ENCODE results near the gene ZNF625. TPM values are rescaled to one million over a fixed set of nuclear protein-coding genes. Genes with fewer than 3 reads are reported as not detected.

ZNF625 gene
- polyA plus RNA-seq, 1 of the 3 experiments (the other 2 are of a cell fraction): 1.9 TPM

DNA sequence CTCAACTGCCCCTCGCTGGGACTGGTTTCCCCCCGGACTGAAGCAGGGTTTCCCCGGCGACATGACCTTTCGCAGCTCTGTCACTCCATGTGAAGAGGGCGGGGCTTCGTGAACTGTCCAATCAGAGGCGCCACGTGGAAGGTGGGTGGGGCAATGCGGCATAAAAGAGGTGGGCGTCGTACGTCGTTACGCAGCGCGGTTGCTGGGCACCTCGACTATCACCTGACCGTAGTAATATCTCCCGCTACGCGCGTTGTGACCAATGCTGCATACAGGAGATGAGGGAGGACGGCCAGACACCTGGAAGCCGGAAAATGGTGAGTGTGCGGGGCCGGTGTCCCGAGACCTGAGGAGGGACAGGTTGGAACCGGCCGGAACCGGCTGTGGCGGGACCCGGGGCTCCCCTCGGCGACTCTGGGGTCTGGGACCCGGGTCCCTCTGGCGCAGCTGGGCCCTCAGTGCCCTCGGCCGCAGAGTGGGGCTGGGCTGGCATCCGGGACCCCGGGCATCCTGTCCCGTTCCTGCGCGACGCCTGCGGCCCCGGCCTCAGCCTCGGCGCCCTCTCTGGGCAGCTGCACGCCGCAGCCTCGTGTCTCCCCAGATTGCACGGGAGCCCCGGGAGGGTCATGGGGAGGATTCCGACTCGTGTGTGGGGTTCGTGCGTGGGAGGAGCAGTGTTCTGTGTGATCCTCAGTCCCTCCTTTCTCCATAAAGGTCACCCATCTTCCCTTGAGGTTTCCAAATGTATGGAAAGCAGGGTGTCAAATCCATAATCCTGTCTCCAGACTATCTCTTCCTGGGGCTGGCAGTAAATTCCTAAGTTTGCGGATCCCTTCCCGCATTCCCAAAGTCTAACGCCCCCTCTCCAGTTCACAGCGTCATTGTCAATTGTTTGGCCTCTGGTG lies 38.5 kb upstream of the ZNF625 start:
- no peak overlapping the region for H2AFZ ChIP-seq (ENCODE audit: low read depth)
- no peaks in the 10 kb centered on the region for H4K20me1 ChIP-seq (ENCODE audit: insufficient read depth)
- TF ChIP-seq, protein P1, sequence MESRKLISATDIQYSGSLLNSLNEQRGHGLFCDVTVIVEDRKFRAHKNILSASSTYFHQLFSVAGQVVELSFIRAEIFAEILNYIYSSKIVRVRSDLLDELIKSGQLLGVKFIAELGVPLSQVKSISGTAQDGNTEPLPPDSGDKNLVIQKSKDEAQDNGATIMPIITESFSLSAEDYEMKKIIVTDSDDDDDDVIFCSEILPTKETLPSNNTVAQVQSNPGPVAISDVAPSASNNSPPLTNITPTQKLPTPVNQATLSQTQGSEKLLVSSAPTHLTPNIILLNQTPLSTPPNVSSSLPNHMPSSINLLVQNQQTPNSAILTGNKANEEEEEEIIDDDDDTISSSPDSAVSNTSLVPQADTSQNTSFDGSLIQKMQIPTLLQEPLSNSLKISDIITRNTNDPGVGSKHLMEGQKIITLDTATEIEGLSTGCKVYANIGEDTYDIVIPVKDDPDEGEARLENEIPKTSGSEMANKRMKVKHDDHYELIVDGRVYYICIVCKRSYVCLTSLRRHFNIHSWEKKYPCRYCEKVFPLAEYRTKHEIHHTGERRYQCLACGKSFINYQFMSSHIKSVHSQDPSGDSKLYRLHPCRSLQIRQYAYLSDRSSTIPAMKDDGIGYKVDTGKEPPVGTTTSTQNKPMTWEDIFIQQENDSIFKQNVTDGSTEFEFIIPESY (IDR thresholded peaks at IDR 0.05; ENCODE audit: borderline replicate concordance, low read depth): no peak
- peak; percentile 46; the same call in 1 of the 2 replicates for TF ChIP-seq MXI1 (IDR thresholded peaks at IDR 0.05; ENCODE audit: low read depth, low read length)
- no peak overlapping the region for H3K9ac ChIP-seq
- DNase-seq: peak; percentile 91
- ChIA-PET CTCF (interaction anchor here (0.9 to 1.0 kb wide), 2 partner anchors 135 kb away, joined by 3 to 4 read pairs; no protein-coding TSS in a partner anchor), POLR2A (interaction anchor here (0.7 to 1.5 kb wide), 3 partner anchors 138 to 428 kb away, joined by 3 to 4 read pairs (median 3); partner anchors contain the start of genes ZNF441 and ZNF563)
- WGBS (ENCODE audit: low lambda C conversion rate): 27% methylated on average over 33 of the region's 62 CpGs
- no peak overlapping the region; the same call in 1 of the 2 replicates for H3K4me2 ChIP-seq
- peaks cover 0 to 24% of the 10 kb centered on the region in 2 experiments for H3K36me3 ChIP-seq (replicated peaks in 1 of 2; ENCODE audit: control insufficient read depth in 1 of 2, insufficient read depth in 2 of 2, low read length in 1 of 2)
- H3F3A ChIP-seq (replicated peaks; ENCODE audit: insufficient read depth): peaks cover 4% of the 10 kb centered on the region
- H3K4me1 ChIP-seq (ENCODE audit: control insufficient read depth in 1 of 2, insufficient read depth in 2 of 2, low read depth in 1 of 2, low read length in 1 of 2): no peaks in the 10 kb centered on the region; a peak in 1 of 4 replicates
- H3K9me3 ChIP-seq: peaks cover 12% of the 10 kb centered on the region; the same call in 1 of the 2 replicates
- no peaks in the 10 kb centered on the region for H3K27me3 ChIP-seq (ENCODE audit: insufficient read depth)
- no peaks in the 10 kb centered on the region for H3K9me2 ChIP-seq
- H3K4me3 ChIP-seq (ENCODE audit: low read depth in 2 of 2, low read length in 1 of 2): peak overlapping the region in 1 of 2 experiments; percentile 44; a peak in 2 of 4 replicates
- H3K79me2 ChIP-seq (ENCODE audit: insufficient read depth): no peaks in the 10 kb centered on the region
- peak overlapping the region in 1 of 2 experiments; percentile 51; a peak in 1 of 4 replicates for H3K27ac ChIP-seq (ENCODE audit: low read depth in 2 of 2, low read length in 1 of 2)

DNA sequence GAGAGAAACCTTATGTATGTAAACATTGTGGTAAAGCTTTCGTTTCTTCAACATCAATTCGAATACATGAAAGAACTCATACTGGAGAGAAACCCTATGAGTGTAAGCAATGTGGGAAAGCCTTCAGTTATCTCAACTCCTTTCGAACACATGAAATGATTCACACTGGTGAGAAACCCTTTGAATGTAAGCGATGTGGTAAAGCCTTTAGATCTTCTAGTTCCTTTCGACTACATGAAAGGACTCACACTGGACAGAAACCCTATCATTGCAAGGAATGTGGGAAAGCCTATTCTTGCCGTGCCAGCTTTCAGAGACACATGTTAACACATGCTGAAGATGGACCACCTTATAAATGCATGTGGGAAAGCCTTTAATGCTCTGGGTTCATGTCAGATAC lies 31.1 kb upstream of the ZNF625 start:
- TF ChIP-seq RCOR1 (IDR thresholded peaks at IDR 0.05; ENCODE audit: low read length) (no peak), FOXM1 (IDR thresholded peaks at IDR 0.05; ENCODE audit: low read depth) (no peak), FOXJ3 (CRISPR knock-in tag; IDR thresholded peaks at IDR 0.05) (no peak), GATA2 (CRISPR knock-in tag; IDR thresholded peaks at IDR 0.05) (no peak), MEF2A (IDR thresholded peaks at IDR 0.05; ENCODE audit: borderline replicate concordance, low read depth) (no peak), EP300 (IDR thresholded peaks at IDR 0.05; ENCODE audit: borderline replicate concordance in 1 of 2, low read depth in 1 of 2, low read length in 1 of 2) (no peak), JUND (IDR thresholded peaks at IDR 0.05) (no peak), RAD21 (IDR thresholded peaks at IDR 0.05; ENCODE audit: low read length) (no peak), PBX3 (IDR thresholded peaks at IDR 0.05) (no peak), SMC3 (IDR thresholded peaks at IDR 0.05; ENCODE audit: low read depth, low read length) (no peak)
- H3K9ac ChIP-seq: no peak overlapping the region
- H4K20me1 ChIP-seq (ENCODE audit: insufficient read depth): no peaks in the 10 kb centered on the region
- H3K4me2 ChIP-seq: no peak overlapping the region
- H3K9me2 ChIP-seq: no peaks in the 10 kb centered on the region
- peaks cover 43% of the 10 kb centered on the region; the same call in 1 of the 2 replicates for H3K9me3 ChIP-seq
- DNase-seq: no peak
- H3K27me3 ChIP-seq (ENCODE audit: insufficient read depth): no peaks in the 10 kb centered on the region
- H3K4me1 ChIP-seq (ENCODE audit: control insufficient read depth in 1 of 2, insufficient read depth in 2 of 2, low read depth in 1 of 2, low read length in 1 of 2): no peaks in the 10 kb centered on the region
- H3K27ac ChIP-seq (ENCODE audit: low read depth in 2 of 2, low read length in 1 of 2): no peak overlapping the region
- 93% methylated on average over 6 of the region's 6 CpGs for WGBS (ENCODE audit: low lambda C conversion rate)
- H3K36me3 ChIP-seq (replicated peaks in 1 of 2; ENCODE audit: control insufficient read depth in 1 of 2, insufficient read depth in 2 of 2, low read length in 1 of 2): peaks cover 30 to 81% of the 10 kb centered on the region in 2 experiments
- H3K4me3 ChIP-seq (ENCODE audit: low read depth in 2 of 2, low read length in 1 of 2): peak overlapping the region in 1 of 2 experiments; percentile 1; a peak in 1 of 4 replicates
- CTCF ChIA-PET: no interaction called here
- POLR2A ChIA-PET: no interaction called here
- H3K79me2 ChIP-seq (ENCODE audit: insufficient read depth): peaks cover 25% of the 10 kb centered on the region; the same call in 1 of the 2 replicates
- no peak overlapping the region for H2AFZ ChIP-seq (ENCODE audit: low read depth)
- H3F3A ChIP-seq (replicated peaks; ENCODE audit: insufficient read depth): no peaks in the 10 kb centered on the region

Data from SK-N-SH (cell line).